Spleen (tissue), 7 donors: ENCODE measurements around the gene GALNT15.

Experiments used
- CTCF ChIP-seq, 11 experiments: fragments of 200-600 bp in 7 of 11; fragments of 450-650 bp in 4 of 11; sonication (generic) in 4 of 11; IDR thresholded peaks in 8 of 11; conservative IDR thresholded peaks in 3 of 11; 1 replicate in 7 of 11; 2 replicates in 4 of 11; pipeline versions ENCODE4 v1.4.0 to v1.8.0; 2016 to 2021; ENCODE audit warnings: antibody characterized with exemption in 11 of 11, inconsistent platforms in 4 of 11, mild to moderate bottlenecking in 1 of 11
- POLR2AphosphoS5 ChIP-seq, 3 donors: sonication (generic); formaldehyde crosslinking; IDR thresholded peaks; one replicate each; pipeline ENCODE4 v1.5.1; 2017; ENCODE audit warnings: antibody characterized with exemption in 3 of 3
- donor health status: DM: no; HTN: no; CAD: no; lungs with moderate emphysema.
- donor health status: DM: no; HTN: no; CAD: no.
- donor health status: DM: no; HTN: no; CAD: no.

DNA sequence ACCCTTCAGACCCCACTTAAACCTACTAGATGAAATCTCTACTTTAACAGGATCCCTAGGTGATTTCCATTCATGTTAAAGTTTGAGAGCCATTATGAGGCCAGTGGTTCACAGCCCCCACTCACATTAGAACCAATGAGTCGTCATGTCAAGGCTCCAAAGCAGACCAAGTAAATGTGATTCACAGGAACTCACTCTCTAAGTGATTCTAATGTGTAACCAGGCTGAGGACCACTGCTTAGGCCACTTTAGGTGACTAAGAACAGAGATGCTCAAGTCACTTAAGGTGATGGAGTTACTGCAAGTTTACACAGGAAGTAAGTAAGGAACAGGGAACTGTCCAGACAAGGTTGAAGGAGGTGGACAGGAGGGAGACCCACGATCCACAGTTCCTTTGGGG, 7.7 kb downstream of the GALNT15 start:
- no peak for TF ChIP-seq POLR2AphosphoS5 (IDR thresholded peaks at IDR 0.05)
- no peak for TF ChIP-seq CTCF (IDR thresholded peaks at IDR 0.05 in 8 of 11, conservative IDR thresholded peaks at IDR 0.05 in 3 of 11)
